ENCODE data around the gene KRTAP4-16.
"Not testable (repeated sequence)": the region's sequence is repeated elsewhere in the genome, so short reads cannot be mapped to it uniquely, and the experiment has no call there.

KRTAP4-16 gene

GRCh38 chr17:41101586-41102259 is at the start of gene KRTAP4-16:
TSS of gene KRTAP4-16 (minus strand) at chr17:41102209. CDS start at chr17:41102209, 0 bp downstream.
- DNase-seq (ENCODE audit: low spot score), result no peak
- in situ Hi-C loops (cut with MboI; ENCODE audit: low pct_unique_long_range_greater_than_20kb, low sequenced_read_pairs, unreplicated experiment), result no loop called here
- TF ChIP-seq CTCF (IDR thresholded peaks at IDR 0.05; ENCODE audit: extremely low read depth, insufficient read depth, missing control alignments), result no peak

- TF ChIP-seq CTCF (IDR thresholded peaks at IDR 0.05; ENCODE audit: extremely low read depth, insufficient read depth, missing control alignments), result no peak
- in situ Hi-C loops (cut with MboI; ENCODE audit: low pct_unique_long_range_greater_than_20kb, low sequenced_read_pairs, unreplicated experiment), result no loop called here
- no peak for DNase-seq (ENCODE audit: low spot score)
Measured at GRCh38 chr17:41151525-41151924, 49.5 kb upstream of the KRTAP4-16 start.

GRCh38 chr17:41150026-41150425 is 48.0 kb upstream of the KRTAP4-16 start:
- no peak for DNase-seq (ENCODE audit: low spot score)
- in situ Hi-C loops (cut with MboI; ENCODE audit: low pct_unique_long_range_greater_than_20kb, low sequenced_read_pairs, unreplicated experiment), result no loop called here
- no peak for TF ChIP-seq CTCF (IDR thresholded peaks at IDR 0.05; ENCODE audit: extremely low read depth, insufficient read depth, missing control alignments)

- in situ Hi-C loops (cut with MboI; ENCODE audit: low pct_unique_long_range_greater_than_20kb, low sequenced_read_pairs, unreplicated experiment), result no loop called here
- TF ChIP-seq CTCF (IDR thresholded peaks at IDR 0.05; ENCODE audit: extremely low read depth, insufficient read depth, missing control alignments), result no peak
- no peak for DNase-seq (ENCODE audit: low spot score)
Measured at GRCh38 chr17:41149652-41149985, 47.6 kb upstream of the KRTAP4-16 start, which contains the start of gene KRTAP4-5. TSS of gene KRTAP4-5 (minus strand) at chr17:41149825. CDS start at chr17:41149767, 58 bp downstream.

- DNase-seq (ENCODE audit: low spot score); in situ Hi-C loops (cut with MboI; ENCODE audit: low pct_unique_long_range_greater_than_20kb, low sequenced_read_pairs, unreplicated experiment): not testable (repeated sequence)
Measured at GRCh38 chr17:41148971-41149651, 47.1 kb upstream of the KRTAP4-16 start.

GRCh38 chr17:41147531-41148204 is 45.7 kb upstream of the KRTAP4-16 start:
- no peak for TF ChIP-seq CTCF (IDR thresholded peaks at IDR 0.05; ENCODE audit: extremely low read depth, insufficient read depth, missing control alignments)
- in situ Hi-C loops (cut with MboI; ENCODE audit: low pct_unique_long_range_greater_than_20kb, low sequenced_read_pairs, unreplicated experiment), result no loop called here
- no peak for DNase-seq (ENCODE audit: low spot score)

- no peak for DNase-seq (ENCODE audit: low spot score)
- in situ Hi-C loops (cut with MboI; ENCODE audit: low pct_unique_long_range_greater_than_20kb, low sequenced_read_pairs, unreplicated experiment), result no loop called here
- no peak for TF ChIP-seq CTCF (IDR thresholded peaks at IDR 0.05; ENCODE audit: extremely low read depth, insufficient read depth, missing control alignments)
Measured at GRCh38 chr17:41145261-41145660, 43.3 kb upstream of the KRTAP4-16 start.

Data from GM13977 (cell line).